PC-9 (cell line): Measurements from ENCODE around the gene ADIPOR2. TPM values are rescaled to one million over a fixed set of nuclear protein-coding genes. Genes with fewer than 3 reads are reported as not detected.

Experiments
- BruUV-seq: library from RNA; stranded (reverse); fragments of 400-500 nt; replicated peaks from 2 replicates; lab custom pipeline; 2021; lab: Mats Ljungman, UMichigan
- CTCF ChIA-PET: fragments of 300-600 bp; sonication (Branson Sonifier 250); formaldehyde crosslinking; loops from one replicate; lab custom pipeline; 2022; ENCODE audit warnings: antibody characterized with exemption; lab: Charles Lee
- POLR2A ChIA-PET: fragments of 300-600 bp; sonication (Branson Sonifier 250); formaldehyde crosslinking; loops from one replicate; lab custom pipeline; 2022; ENCODE audit warnings: antibody characterized with exemption; ENCODE audit not compliant: unreplicated experiment; lab: Charles Lee
- DNase-seq, 2 experiments: peaks; one replicate each; pipeline versions ENCODE4 v3.0.0 to v3.0.0-alpha.2; 2015 to 2022; ENCODE audit warnings: mixed read lengths in 1 of 2
- H2AFZ ChIP-seq: fragments of 200-600 bp; sonication (generic); 2 replicates; pipeline ENCODE4 v1.8.1; 2017; ENCODE audit warnings: antibody characterized with exemption
- H3F3A ChIP-seq: fragments of 200-600 bp; sonication (generic); 2 replicates; pipeline ENCODE4 v1.8.1; 2017; ENCODE audit warnings: antibody characterized with exemption, mild to moderate bottlenecking, low read depth; ENCODE audit not compliant: insufficient read depth
- H3K27ac ChIP-seq: fragments of 200-600 bp; sonication (generic); 2 replicates; pipeline ENCODE4 v1.6.1; 2016; ENCODE audit warnings: mixed run types
- H3K27me3 ChIP-seq: fragments of 200-600 bp; sonication (generic); 2 replicates; pipeline ENCODE4 v1.6.1; 2016; ENCODE audit warnings: low read depth, mixed run types; ENCODE audit not compliant: insufficient read depth
- H3K36me3 ChIP-seq: fragments of 200-600 bp; sonication (generic); 2 replicates; pipeline ENCODE4 v1.6.1; 2016; ENCODE audit warnings: low read depth, mixed run types
- H3K4me1 ChIP-seq: fragments of 200-600 bp; sonication (generic); replicated peaks from 2 replicates; pipeline ENCODE4 v1.6.1; 2016; ENCODE audit warnings: mixed run types; ENCODE audit not compliant: insufficient read depth
- H3K4me2 ChIP-seq: fragments of 200-600 bp; sonication (generic); 2 replicates; pipeline ENCODE4 v1.6.1; 2017; ENCODE audit warnings: mixed run types
- H3K4me3 ChIP-seq: fragments of 200-600 bp; sonication (generic); 2 replicates; pipeline ENCODE4 v1.6.1; 2016; ENCODE audit warnings: mixed run types
- H3K79me2 ChIP-seq: fragments of 200-600 bp; sonication (generic); 2 replicates; pipeline ENCODE4 v1.6.1; 2017; ENCODE audit warnings: low read depth, mixed run types
- H3K9me2 ChIP-seq: fragments of 200-600 bp; sonication (generic); 2 replicates; pipeline ENCODE4 v1.8.1; 2017; ENCODE audit warnings: mild to moderate bottlenecking; ENCODE audit not compliant: insufficient read depth
- H3K9me3 ChIP-seq: fragments of 200-600 bp; sonication (generic); 2 replicates; pipeline ENCODE4 v1.8.1; 2016; ENCODE audit warnings: low read depth; ENCODE audit not compliant: insufficient read depth
- H4K20me1 ChIP-seq: fragments of 200-600 bp; sonication (generic); 2 replicates; pipeline ENCODE4 v1.8.1; 2017; ENCODE audit not compliant: insufficient read depth
- EZH2 ChIP-seq: fragments of 200-600 bp; sonication (generic); IDR thresholded peaks from 2 replicates; pipeline ENCODE4 v1.8.0; 2017; ENCODE audit warnings: antibody characterized with exemption, low read depth
- intact Hi-C: fragments of 100-400 bp; cut with micrococcal nuclease; formaldehyde crosslinking; loops from one replicate; pipeline ENCODE4 v1.10.0; 2022; ENCODE audit not compliant: unreplicated experiment
- total RNA-seq: library from RNA; stranded (reverse); gene quantifications from 2 replicates; pipeline ENCODE4 v1.2.3, GENCODE V29; 2021
- TF ChIP-seq, protein P1 (sequence below): fragments of 200-600 bp; sonication (generic); conservative IDR thresholded peaks from 2 replicates; pipeline ENCODE4 v1.6.1; 2017; ENCODE audit warnings: mixed run types, antibody characterized with exemption, mild to moderate bottlenecking, moderate library complexity

Gene ADIPOR2
- total RNA-seq, 1 experiment from 2014 or later: 107 TPM

DNA sequence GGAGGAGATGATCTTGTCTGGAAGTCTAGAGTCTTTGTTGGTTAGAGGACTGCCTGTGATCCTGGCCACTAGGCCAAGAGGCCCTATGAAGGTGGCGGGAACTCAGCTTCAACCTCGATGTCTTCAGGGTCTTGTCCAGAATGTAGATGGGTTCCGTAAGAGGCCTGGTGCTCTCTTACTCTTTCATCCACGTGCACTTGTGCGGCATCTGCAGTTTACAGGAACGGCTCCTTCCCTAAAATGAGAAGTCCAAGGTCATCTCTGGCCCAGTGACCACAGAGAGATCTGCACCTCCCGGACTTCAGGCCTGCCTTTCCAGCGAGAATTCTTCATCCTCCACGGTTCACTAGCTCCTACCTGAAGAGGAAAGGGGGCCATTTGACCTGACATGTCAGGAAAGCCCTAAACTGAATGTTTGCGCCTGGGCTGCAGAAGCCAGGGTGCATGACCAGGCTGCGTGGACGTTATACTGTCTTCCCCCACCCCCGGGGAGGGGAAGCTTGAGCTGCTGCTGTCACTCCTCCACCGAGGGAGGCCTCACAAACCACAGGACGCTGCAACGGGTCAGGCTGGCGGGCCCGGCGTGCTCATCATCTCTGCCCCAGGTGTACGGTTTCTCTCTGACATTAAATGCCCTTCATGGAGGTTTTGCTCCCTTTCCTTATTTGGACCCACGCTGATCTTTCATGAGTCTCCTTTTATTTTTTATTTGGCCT is 44.1 kb upstream of the ADIPOR2 start:
- Histone ChIP-seq H3F3A (no peaks in the 10 kb centered on the region), H2AFZ (no peak overlapping the region), H3K4me1 (no peaks in the 10 kb centered on the region), H3K9me3 (no peaks in the 10 kb centered on the region), H3K79me2 (no peaks in the 10 kb centered on the region; the same call in 1 of the 2 replicates), H3K27ac (no peak overlapping the region), H3K36me3 (no peaks in the 10 kb centered on the region), H3K9me2 (no peaks in the 10 kb centered on the region), H3K4me3 (no peak overlapping the region), H4K20me1 (no peaks in the 10 kb centered on the region), H3K27me3 (peaks cover 9% of the 10 kb centered on the region; the same call in 1 of the 2 replicates), H3K4me2 (no peak overlapping the region)
- TF ChIP-seq EZH2: no peak
- TF ChIP-seq, protein P1, sequence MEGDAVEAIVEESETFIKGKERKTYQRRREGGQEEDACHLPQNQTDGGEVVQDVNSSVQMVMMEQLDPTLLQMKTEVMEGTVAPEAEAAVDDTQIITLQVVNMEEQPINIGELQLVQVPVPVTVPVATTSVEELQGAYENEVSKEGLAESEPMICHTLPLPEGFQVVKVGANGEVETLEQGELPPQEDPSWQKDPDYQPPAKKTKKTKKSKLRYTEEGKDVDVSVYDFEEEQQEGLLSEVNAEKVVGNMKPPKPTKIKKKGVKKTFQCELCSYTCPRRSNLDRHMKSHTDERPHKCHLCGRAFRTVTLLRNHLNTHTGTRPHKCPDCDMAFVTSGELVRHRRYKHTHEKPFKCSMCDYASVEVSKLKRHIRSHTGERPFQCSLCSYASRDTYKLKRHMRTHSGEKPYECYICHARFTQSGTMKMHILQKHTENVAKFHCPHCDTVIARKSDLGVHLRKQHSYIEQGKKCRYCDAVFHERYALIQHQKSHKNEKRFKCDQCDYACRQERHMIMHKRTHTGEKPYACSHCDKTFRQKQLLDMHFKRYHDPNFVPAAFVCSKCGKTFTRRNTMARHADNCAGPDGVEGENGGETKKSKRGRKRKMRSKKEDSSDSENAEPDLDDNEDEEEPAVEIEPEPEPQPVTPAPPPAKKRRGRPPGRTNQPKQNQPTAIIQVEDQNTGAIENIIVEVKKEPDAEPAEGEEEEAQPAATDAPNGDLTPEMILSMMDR: no peak
- POLR2A ChIA-PET: no interaction called here
- CTCF ChIA-PET: no interaction called here
- DNase-seq: no peak
- no TSS peak for BruUV-seq
- intact Hi-C loops: no loop called here

DNA sequence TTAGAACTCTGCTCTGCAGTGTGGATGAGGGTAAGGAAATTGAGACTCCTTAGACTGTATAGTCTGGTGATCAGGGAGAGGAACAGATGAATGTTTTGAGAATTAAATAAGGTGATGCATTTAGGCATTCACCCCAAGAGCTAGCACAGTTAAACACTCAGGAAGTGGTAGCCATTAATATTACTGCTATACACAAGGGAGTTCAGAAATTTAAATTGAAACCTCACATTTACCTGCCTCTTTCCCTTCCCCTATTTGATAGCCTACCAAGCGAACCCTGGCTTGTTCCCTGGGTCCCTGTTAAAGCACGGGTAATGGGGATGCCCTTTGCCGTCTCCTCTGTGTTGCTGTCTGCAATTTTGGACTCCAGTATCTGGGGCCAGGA is 43.6 kb upstream of the ADIPOR2 start:
- no peaks in the 10 kb centered on the region for H4K20me1 ChIP-seq
- ChIA-PET CTCF (no interaction called here), POLR2A (no interaction called here)
- no peak overlapping the region for H3K4me3 ChIP-seq
- H3K27ac ChIP-seq: no peak overlapping the region
- no peaks in the 10 kb centered on the region for H3K9me3 ChIP-seq
- BruUV-seq: no TSS peak
- no peak for TF ChIP-seq EZH2
- TF ChIP-seq, protein P1: no peak
- H3K9me2 ChIP-seq: no peaks in the 10 kb centered on the region
- H3K36me3 ChIP-seq: no peaks in the 10 kb centered on the region
- intact Hi-C loops: no loop called here
- DNase-seq: no peak
- no peaks in the 10 kb centered on the region for H3K4me1 ChIP-seq
- peaks cover 2% of the 10 kb centered on the region; the same call in 1 of the 2 replicates for H3F3A ChIP-seq
- H2AFZ ChIP-seq: no peak overlapping the region
- H3K27me3 ChIP-seq: 0 out of 2 replicates have a peak, but pooled peaks cover 3% of the 10 kb centered on the region
- no peaks in the 10 kb centered on the region; the same call in 1 of the 2 replicates for H3K79me2 ChIP-seq
- no peak overlapping the region for H3K4me2 ChIP-seq

DNA sequence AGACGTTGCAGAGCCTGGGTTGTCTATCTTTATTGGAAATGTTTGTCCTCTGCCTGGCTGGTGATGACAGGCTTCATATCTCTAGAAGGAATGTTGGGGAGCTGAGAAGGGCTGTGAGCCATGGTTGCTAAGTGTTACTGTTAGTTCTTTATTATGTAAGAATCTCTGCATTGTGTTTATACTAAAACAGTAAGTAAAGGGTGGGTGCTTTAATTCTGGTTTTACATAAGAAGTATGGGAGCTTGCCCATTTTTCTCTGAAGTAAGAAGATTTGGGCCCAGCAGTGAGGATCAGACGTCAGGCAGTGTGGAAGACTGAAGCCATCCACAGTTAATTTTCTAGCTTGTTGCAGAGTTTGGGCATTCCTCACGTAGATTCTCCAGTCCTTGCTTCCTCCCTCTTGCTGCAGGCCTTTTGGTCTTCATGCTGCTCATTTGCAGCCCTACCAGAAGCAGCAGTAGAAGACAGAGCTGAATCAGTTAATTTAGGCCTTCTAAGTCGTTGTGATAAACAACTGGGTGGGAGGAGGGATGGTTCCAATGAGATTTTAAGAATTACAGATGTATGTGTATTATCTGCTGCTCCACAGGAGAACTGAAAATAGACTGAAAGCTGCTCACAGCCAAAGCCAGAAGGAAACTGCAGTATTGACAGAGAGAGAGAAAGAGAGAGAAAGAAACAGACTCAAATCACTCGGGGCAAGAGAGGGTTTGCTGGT is 40.5 kb upstream of the ADIPOR2 start:
- Histone ChIP-seq H3K36me3 (no peaks in the 10 kb centered on the region), H3K4me3 (no peak overlapping the region), H4K20me1 (no peaks in the 10 kb centered on the region), H2AFZ (no peak overlapping the region), H3K79me2 (no peaks in the 10 kb centered on the region), H3K27ac (no peak overlapping the region), H3F3A (peaks cover 5% of the 10 kb centered on the region; the same call in 1 of the 2 replicates), H3K27me3 (no peaks in the 10 kb centered on the region), H3K9me2 (no peaks in the 10 kb centered on the region), H3K4me1 (no peaks in the 10 kb centered on the region), H3K9me3 (no peaks in the 10 kb centered on the region), H3K4me2 (no peak overlapping the region)
- no peak for DNase-seq
- no TSS peak for BruUV-seq
- ChIA-PET POLR2A (interaction anchor here (0.7 kb wide), 1 partner anchor 141 kb away, joined by 5 read pairs; no protein-coding TSS in a partner anchor), CTCF (interaction anchor here (1.3 kb wide), 1 partner anchor 141 kb away, joined by 8 read pairs; no protein-coding TSS in a partner anchor)
- intact Hi-C loops: no loop called here
- TF ChIP-seq, protein P1: no peak
- no peak for TF ChIP-seq EZH2
